ENCODE measurements around the gene CDH4. TPM values are rescaled to one million over a fixed set of nuclear protein-coding genes. Genes with fewer than 3 reads are reported as not detected.

CDH4 gene
- total and polyA plus RNA-seq, 2 of the 8 experiments (the other 6 are each of a cell fraction or from before 2014, with no cell fraction given): 4.3 to 7.9 TPM

DNA sequence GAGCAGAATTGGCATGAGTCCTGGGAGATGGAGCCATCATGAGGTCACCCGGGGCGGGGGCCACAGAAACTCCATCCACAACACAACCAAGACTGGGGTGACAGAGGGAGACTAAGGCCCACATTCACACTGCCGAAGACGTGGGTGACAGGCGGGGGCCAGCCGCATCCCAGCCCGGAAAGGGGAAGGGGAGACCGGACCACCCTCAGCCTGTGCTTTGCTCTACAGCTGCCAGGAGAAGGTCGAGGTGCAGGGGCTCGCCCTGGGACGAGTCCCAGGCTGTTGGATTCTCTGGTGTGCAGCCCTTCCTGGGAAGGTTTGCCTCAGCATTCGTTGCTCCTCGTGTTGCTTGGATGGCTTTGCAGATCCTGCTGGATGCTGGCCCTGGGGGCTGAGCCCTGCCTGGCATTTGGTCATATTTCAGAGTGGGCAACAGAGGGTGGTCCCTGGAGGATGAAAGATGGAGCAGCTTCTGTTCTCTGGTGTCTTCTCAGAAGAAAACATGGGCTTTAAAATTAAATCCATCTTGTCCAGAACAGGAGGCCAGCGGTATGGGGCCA, 484.8 kb downstream of the CDH4 start:
- no peak overlapping the region for H2AK5ac ChIP-seq (ENCODE audit: low read depth, low read length)
- H3K79me2 ChIP-seq (ENCODE audit: control insufficient read depth in 1 of 2, insufficient read depth in 2 of 2, low read length in 2 of 2): no peaks in the 10 kb centered on the region
- no peak overlapping the region for H3K4ac ChIP-seq (replicated peaks; ENCODE audit: insufficient read length, low read depth, low read length)
- no peak overlapping the region for H3K18ac ChIP-seq (ENCODE audit: extremely low read depth, low read length)
- no peak for TF ChIP-seq POU5F1 (IDR thresholded peaks at IDR 0.05; ENCODE audit: low read depth, low read length)
- no peak for TF ChIP-seq SP2 (IDR thresholded peaks at IDR 0.05; ENCODE audit: low read length)
- TF ChIP-seq, protein P1, sequence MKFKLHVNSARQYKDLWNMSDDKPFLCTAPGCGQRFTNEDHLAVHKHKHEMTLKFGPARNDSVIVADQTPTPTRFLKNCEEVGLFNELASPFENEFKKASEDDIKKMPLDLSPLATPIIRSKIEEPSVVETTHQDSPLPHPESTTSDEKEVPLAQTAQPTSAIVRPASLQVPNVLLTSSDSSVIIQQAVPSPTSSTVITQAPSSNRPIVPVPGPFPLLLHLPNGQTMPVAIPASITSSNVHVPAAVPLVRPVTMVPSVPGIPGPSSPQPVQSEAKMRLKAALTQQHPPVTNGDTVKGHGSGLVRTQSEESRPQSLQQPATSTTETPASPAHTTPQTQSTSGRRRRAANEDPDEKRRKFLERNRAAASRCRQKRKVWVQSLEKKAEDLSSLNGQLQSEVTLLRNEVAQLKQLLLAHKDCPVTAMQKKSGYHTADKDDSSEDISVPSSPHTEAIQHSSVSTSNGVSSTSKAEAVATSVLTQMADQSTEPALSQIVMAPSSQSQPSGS (IDR thresholded peaks at IDR 0.05; ENCODE audit: low read length): no peak
- no peak for TF ChIP-seq SAP30 (IDR thresholded peaks at IDR 0.05; ENCODE audit: insufficient read depth, insufficient replicate concordance, low read length)
- H3K79me1 ChIP-seq (ENCODE audit: low read depth, low read length): no peaks in the 10 kb centered on the region
- H3K9me3 ChIP-seq (ENCODE audit: insufficient read depth in 2 of 2, low read depth in 1 of 2, low read length in 1 of 2): no peaks in the 10 kb centered on the region
- no peak overlapping the region; the same call in 1 of the 2 replicates for H4K8ac ChIP-seq (ENCODE audit: extremely low read depth, insufficient read depth, low read length)
- ChIA-PET POLR2A (ENCODE audit: partially characterized antibody) (no interaction called here), CTCF (ENCODE audit: partially characterized antibody) (interaction anchor here (1.4 kb wide), 1 partner anchor 150 kb away, joined by 5 read pairs; no protein-coding TSS in a partner anchor)
- H3K56ac ChIP-seq (replicated peaks; ENCODE audit: insufficient read length, low read depth, low read length): no peak overlapping the region
- H3K23ac ChIP-seq (ENCODE audit: insufficient read length): no peak overlapping the region
- no peak overlapping the region for H2BK15ac ChIP-seq (ENCODE audit: low read length)
- no peak overlapping the region for H2BK120ac ChIP-seq (replicated peaks; ENCODE audit: low read depth, low read length)
- H3K9ac ChIP-seq (replicated peaks in 1 of 4; ENCODE audit: extremely low read depth in 1 of 4, low read depth in 3 of 4, low read length in 3 of 4): no peak overlapping the region
- no peak overlapping the region for H2AFZ ChIP-seq (ENCODE audit: low read length)
- H3K23me2 ChIP-seq (ENCODE audit: low read depth, low read length): no peaks in the 10 kb centered on the region; the same call in 1 of the 2 replicates
- H3K4me2 ChIP-seq (ENCODE audit: insufficient read depth in 1 of 2, low read depth in 2 of 2, low read length in 2 of 2): no peak overlapping the region
- H4K20me1 ChIP-seq (replicated peaks in 1 of 2; ENCODE audit: control insufficient read depth in 1 of 2, insufficient read depth in 2 of 2, low read length in 2 of 2): no peaks in the 10 kb centered on the region
- H3K4me3 ChIP-seq (ENCODE audit: extremely low read depth in 1 of 4, insufficient read depth in 2 of 4, low read depth in 3 of 4, low read length in 4 of 4): no peak overlapping the region
- no peak for DNase-seq (ENCODE audit: low read depth in 1 of 2, low spot score in 2 of 2)
- H4K5ac ChIP-seq (ENCODE audit: insufficient read length, low read depth, low read length): no peak overlapping the region
- no peaks in the 10 kb centered on the region for H3K4me1 ChIP-seq (replicated peaks in 1 of 4; ENCODE audit: control insufficient read depth in 3 of 4, insufficient read depth in 4 of 4, low read length in 3 of 4)
- WGBS, 2 experiments (ENCODE audit: extremely low coverage in 1 of 2, insufficient coverage in 1 of 2, insufficient read length in 1 of 2, insufficient replicate concordance in 2 of 2, low coverage in 1 of 2, low lambda C conversion rate in 2 of 2, missing lambda C conversion rate in 1 of 2): 95% methylated on average over 14 of the region's 14 CpGs; no CpG with 5 or more reads in 1 of the 2 experiments
- no peak overlapping the region for H2BK5ac ChIP-seq (ENCODE audit: low read depth, low read length)
- no peak overlapping the region for H4K91ac ChIP-seq (replicated peaks; ENCODE audit: insufficient read length, low read length)
- FAIRE-seq: no peak
- no peak overlapping the region for H3K14ac ChIP-seq (ENCODE audit: insufficient read length)
- peaks cover 0 to 3% (median 1%) of the 10 kb centered on the region in 4 experiments; a peak in 2 of 7 replicates for H3K27me3 ChIP-seq (replicated peaks in 1 of 4; ENCODE audit: control insufficient read depth in 3 of 4, extremely low read depth in 1 of 4, insufficient read depth in 3 of 4, low read length in 3 of 4)
- no peak overlapping the region for H3K27ac ChIP-seq (ENCODE audit: low read depth, low read length)
- no peak overlapping the region for H2BK20ac ChIP-seq (ENCODE audit: low read length)
- no peaks in the 10 kb centered on the region for H3K36me3 ChIP-seq (ENCODE audit: control insufficient read depth in 2 of 4, insufficient read depth in 4 of 4, low read length in 3 of 4)
- no peak overlapping the region for H2BK12ac ChIP-seq (ENCODE audit: low read depth, low read length)

All from H1 (cell line).